Neural cell (in vitro differentiated cells): Measurements from ENCODE around the gene NFIB.

Experiments used
- EZH2 ChIP-seq: fragments of 200-600, 300-800 bp; shearing (Covaris generic), sonication (generic); IDR thresholded peaks from 2 replicates; pipeline ENCODE4 v1.6.1; 2014; ENCODE audit warnings: antibody characterized with exemption, low read length, borderline replicate concordance, mild to moderate bottlenecking; ENCODE audit not compliant: insufficient read depth, poor library complexity, severe bottlenecking
- POLR2AphosphoS5 ChIP-seq: IDR thresholded peaks from 2 replicates; pipeline ENCODE4 v1.6.1; 2012
- RAD21 ChIP-seq: fragments of 450-650 bp; conservative IDR thresholded peaks from 2 replicates; pipeline ENCODE4 v1.6.1; 2014; ENCODE audit warnings: antibody characterized with exemption, mild to moderate bottlenecking, moderate library complexity
- TF ChIP-seq, protein P1 (sequence below): IDR thresholded peaks from 2 replicates; pipeline ENCODE4 v1.6.1; 2012; ENCODE audit warnings: borderline replicate concordance
- TF ChIP-seq, protein P2 (sequence below): fragments of 450-650 bp; IDR thresholded peaks from 2 replicates; pipeline ENCODE4 v1.5.1; 2014; ENCODE audit warnings: antibody characterized with exemption, mild to moderate bottlenecking, moderate library complexity; ENCODE audit not compliant: poor library complexity, severe bottlenecking

DNA sequence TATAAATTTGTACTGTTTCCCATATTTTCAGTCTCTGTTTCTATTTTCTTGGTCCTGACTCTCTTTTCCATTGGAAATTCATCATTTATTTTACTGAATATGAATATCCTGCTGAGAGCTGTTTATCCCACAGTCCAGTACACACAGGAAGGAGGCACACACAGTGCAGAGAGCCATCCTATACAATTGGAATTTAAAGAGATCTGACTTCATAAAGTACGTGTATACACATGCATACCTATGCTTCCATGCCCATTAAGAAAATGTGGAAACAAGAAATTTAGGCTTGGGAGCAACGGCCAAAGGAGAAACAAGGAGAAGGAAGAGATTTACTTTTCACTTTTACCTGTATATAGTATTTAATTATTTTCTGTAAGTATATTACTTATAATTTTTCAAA is 99.2 kb downstream of the NFIB start:
- TF ChIP-seq, protein P1, sequence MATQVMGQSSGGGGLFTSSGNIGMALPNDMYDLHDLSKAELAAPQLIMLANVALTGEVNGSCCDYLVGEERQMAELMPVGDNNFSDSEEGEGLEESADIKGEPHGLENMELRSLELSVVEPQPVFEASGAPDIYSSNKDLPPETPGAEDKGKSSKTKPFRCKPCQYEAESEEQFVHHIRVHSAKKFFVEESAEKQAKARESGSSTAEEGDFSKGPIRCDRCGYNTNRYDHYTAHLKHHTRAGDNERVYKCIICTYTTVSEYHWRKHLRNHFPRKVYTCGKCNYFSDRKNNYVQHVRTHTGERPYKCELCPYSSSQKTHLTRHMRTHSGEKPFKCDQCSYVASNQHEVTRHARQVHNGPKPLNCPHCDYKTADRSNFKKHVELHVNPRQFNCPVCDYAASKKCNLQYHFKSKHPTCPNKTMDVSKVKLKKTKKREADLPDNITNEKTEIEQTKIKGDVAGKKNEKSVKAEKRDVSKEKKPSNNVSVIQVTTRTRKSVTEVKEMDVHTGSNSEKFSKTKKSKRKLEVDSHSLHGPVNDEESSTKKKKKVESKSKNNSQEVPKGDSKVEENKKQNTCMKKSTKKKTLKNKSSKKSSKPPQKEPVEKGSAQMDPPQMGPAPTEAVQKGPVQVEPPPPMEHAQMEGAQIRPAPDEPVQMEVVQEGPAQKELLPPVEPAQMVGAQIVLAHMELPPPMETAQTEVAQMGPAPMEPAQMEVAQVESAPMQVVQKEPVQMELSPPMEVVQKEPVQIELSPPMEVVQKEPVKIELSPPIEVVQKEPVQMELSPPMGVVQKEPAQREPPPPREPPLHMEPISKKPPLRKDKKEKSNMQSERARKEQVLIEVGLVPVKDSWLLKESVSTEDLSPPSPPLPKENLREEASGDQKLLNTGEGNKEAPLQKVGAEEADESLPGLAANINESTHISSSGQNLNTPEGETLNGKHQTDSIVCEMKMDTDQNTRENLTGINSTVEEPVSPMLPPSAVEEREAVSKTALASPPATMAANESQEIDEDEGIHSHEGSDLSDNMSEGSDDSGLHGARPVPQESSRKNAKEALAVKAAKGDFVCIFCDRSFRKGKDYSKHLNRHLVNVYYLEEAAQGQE = no peak
- TF ChIP-seq, protein P2, sequence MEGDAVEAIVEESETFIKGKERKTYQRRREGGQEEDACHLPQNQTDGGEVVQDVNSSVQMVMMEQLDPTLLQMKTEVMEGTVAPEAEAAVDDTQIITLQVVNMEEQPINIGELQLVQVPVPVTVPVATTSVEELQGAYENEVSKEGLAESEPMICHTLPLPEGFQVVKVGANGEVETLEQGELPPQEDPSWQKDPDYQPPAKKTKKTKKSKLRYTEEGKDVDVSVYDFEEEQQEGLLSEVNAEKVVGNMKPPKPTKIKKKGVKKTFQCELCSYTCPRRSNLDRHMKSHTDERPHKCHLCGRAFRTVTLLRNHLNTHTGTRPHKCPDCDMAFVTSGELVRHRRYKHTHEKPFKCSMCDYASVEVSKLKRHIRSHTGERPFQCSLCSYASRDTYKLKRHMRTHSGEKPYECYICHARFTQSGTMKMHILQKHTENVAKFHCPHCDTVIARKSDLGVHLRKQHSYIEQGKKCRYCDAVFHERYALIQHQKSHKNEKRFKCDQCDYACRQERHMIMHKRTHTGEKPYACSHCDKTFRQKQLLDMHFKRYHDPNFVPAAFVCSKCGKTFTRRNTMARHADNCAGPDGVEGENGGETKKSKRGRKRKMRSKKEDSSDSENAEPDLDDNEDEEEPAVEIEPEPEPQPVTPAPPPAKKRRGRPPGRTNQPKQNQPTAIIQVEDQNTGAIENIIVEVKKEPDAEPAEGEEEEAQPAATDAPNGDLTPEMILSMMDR = no peak
- TF ChIP-seq RAD21 = no peak
- no peak for TF ChIP-seq EZH2
- TF ChIP-seq POLR2AphosphoS5 = no peak
